MCF 10A (cell line): ENCODE data around the gene COL23A1. TPM values are rescaled to one million over a fixed set of nuclear protein-coding genes. Genes with fewer than 3 reads are reported as not detected.
A peak's percentile ranks its signal among the peaks of the same experiment; 100 is the strongest.

ENCODE experiments used
- BruUV-seq: library from RNA; stranded (reverse); fragments of 400-500 nt; replicated peaks from 2 replicates; lab custom pipeline; 2021; lab: Mats Ljungman, UMichigan
- CTCF ChIA-PET: fragments of 300-600 bp; sonication (Branson Sonifier 250); formaldehyde crosslinking; extraction: SDS; loops from one replicate; lab custom pipeline; 2021; ENCODE audit warnings: antibody characterized with exemption, inconsistent platforms; lab: Yijun Ruan, JAX
- POLR2A ChIA-PET: fragments of 300-600, 350-650 bp; sonication (Branson Sonifier 250); formaldehyde crosslinking; extraction: SDS; loops from one replicate; lab custom pipeline; 2020; ENCODE audit warnings: antibody characterized with exemption, inconsistent platforms; lab: Yijun Ruan, JAX
- DNase-seq: peaks from one replicate; pipeline ENCODE4 v3.0.0-alpha.2; 2018; ENCODE audit not compliant: unreplicated experiment
- H3K27ac Mint-ChIP-seq: one replicate; pipeline ENCODE4 v1.8.0; 2022; ENCODE audit warnings: mild to moderate bottlenecking, low read depth, mixed read lengths; ENCODE audit not compliant: unreplicated experiment
- H3K27me3 Mint-ChIP-seq: one replicate; pipeline ENCODE4 v1.8.0; 2022; ENCODE audit warnings: mixed read lengths; ENCODE audit not compliant: insufficient read depth, unreplicated experiment
- H3K36me3 Mint-ChIP-seq: one replicate; pipeline ENCODE4 v1.8.0; 2022; ENCODE audit warnings: mild to moderate bottlenecking, moderate library complexity, mixed read lengths; ENCODE audit not compliant: insufficient read depth, unreplicated experiment
- H3K4me1 Mint-ChIP-seq: one replicate; pipeline ENCODE4 v1.8.0; 2022; ENCODE audit warnings: mixed read lengths; ENCODE audit not compliant: insufficient read depth, unreplicated experiment
- H3K4me3 Mint-ChIP-seq: one replicate; pipeline ENCODE4 v1.8.0; 2022; ENCODE audit warnings: mild to moderate bottlenecking, moderate library complexity, mixed read lengths; ENCODE audit not compliant: unreplicated experiment
- H3K9me3 Mint-ChIP-seq: one replicate; pipeline ENCODE4 v1.8.0; 2022; ENCODE audit warnings: mixed read lengths; ENCODE audit not compliant: unreplicated experiment
- CTCF ChIP-seq: fragments of 200-600 bp; IDR thresholded peaks from one replicate; pipeline ENCODE4 v1.8.0; 2022; ENCODE audit warnings: antibody characterized with exemption, mild to moderate bottlenecking; ENCODE audit not compliant: unreplicated experiment
- intact Hi-C: fragments of 100-400 bp; cut with micrococcal nuclease; formaldehyde crosslinking; loops from 2 replicates; pipeline ENCODE4 v1.14.1; 2022
- total RNA-seq: library from RNA; stranded (reverse); gene quantifications from 2 replicates; pipeline ENCODE4 v1.2.3, GENCODE V29; 2022

The COL23A1 gene
- total RNA-seq, 1 experiment from 2014 or later = not detected

DNA sequence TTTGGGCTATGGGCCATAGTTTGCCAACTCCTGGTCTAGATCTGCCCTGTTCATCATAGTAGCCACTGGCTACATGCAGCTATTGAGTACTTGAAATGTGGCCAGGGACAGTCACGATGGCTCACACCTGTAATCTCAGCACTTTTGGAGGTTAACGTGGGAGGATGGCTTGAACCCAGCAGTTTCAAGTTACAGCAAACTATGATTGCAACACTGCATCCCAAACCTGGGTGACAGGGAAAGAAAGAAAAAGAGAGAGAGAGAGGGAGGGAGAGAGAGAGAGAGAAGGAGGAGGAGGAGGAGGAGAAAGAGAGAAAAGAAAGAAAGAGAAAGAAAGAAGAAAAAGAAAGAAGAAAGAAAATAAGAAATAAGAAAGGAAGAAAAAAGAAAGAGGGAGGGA lies 397.9 kb downstream of the COL23A1 start:
- Mint-ChIP-seq H3K9me3 (no peaks in the 10 kb centered on the region), H3K27me3 (peaks cover 23% of the 10 kb centered on the region), H3K36me3 (no peaks in the 10 kb centered on the region), H3K4me3 (no peak overlapping the region), H3K27ac (no peak overlapping the region), H3K4me1 (peaks cover 12% of the 10 kb centered on the region)
- no peak for TF ChIP-seq CTCF
- intact Hi-C loops = no loop called here
- peak; percentile 98 for DNase-seq
- CTCF ChIA-PET = interaction anchor here (0.7 to 0.8 kb wide), 2 partner anchors 10 to 42 kb away, joined by 4 to 5 read pairs; no protein-coding TSS in a partner anchor
- POLR2A ChIA-PET = interaction anchor here (0.6 to 4.4 kb wide), 11 partner anchors 8 to 535 kb away, joined by 3 to 44 read pairs (median 3); partner anchors contain the start of gene HNRNPAB
- BruUV-seq = no TSS peak

- Mint-ChIP-seq H3K9me3 (no peaks in the 10 kb centered on the region), H3K4me1 (peaks cover 12% of the 10 kb centered on the region), H3K36me3 (no peaks in the 10 kb centered on the region), H3K4me3 (no peak overlapping the region), H3K27ac (no peak overlapping the region), H3K27me3 (peaks cover 23% of the 10 kb centered on the region)
- ChIA-PET CTCF (interaction anchor here (0.8 to 1.4 kb wide), 2 partner anchors 12 to 43 kb away, joined by 3 to 4 read pairs; no protein-coding TSS in a partner anchor), POLR2A (interaction anchor here (0.6 to 4.4 kb wide), 9 partner anchors 9 to 536 kb away, joined by 3 to 44 read pairs (median 3); partner anchors contain the start of gene HNRNPAB)
- no peak for TF ChIP-seq CTCF
- BruUV-seq = no TSS peak
- intact Hi-C loops = no loop called here
- no peak for DNase-seq
Measured at GRCh38 chr5:178191661-178192060, 398.5 kb downstream of the COL23A1 start.

DNA sequence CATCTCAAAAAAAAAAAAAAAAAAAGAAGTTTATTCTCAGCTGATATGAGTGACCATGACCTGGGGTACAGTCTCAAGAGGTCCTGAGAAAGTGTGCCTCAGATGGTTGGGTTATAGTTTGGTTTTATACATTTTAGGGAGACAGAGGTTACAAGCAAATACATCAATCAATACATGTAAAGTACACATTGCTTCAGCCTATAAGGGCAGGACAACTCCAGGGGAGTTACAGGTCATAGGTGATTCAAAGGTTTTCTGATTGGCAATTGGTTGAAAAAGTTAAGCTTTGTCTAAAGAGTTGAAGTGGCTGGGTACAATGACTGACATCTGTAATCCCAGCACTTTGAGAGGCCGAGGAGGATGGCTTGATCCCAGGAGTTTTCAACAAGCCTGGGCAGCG lies 400.8 kb downstream of the COL23A1 start:
- no peak for DNase-seq
- BruUV-seq = no TSS peak
- Mint-ChIP-seq H3K4me1 (peaks cover 6% of the 10 kb centered on the region), H3K9me3 (no peaks in the 10 kb centered on the region), H3K36me3 (no peaks in the 10 kb centered on the region), H3K4me3 (no peak overlapping the region), H3K27ac (no peak overlapping the region), H3K27me3 (peaks cover 15% of the 10 kb centered on the region)
- CTCF ChIA-PET = interaction anchor here (0.6 to 0.7 kb wide), 2 partner anchors 69 to 637 kb away, joined by 3 read pairs; no protein-coding TSS in a partner anchor
- no peak for TF ChIP-seq CTCF
- POLR2A ChIA-PET = interaction anchor here (0.6 to 4.4 kb wide), 3 partner anchors 11 to 938 kb away, joined by 3 to 44 read pairs (median 34); partner anchors contain the start of gene HNRNPAB
- intact Hi-C loops = no loop called here

Other genes starting within 250 kb of the COL23A1 start
- 49.3 and 51.7 TPM in 2 replicates for gene CLK4, start 36.7 kb upstream of the COL23A1 start, total RNA-seq
- 24.3 and 24.8 TPM in 2 replicates for gene ZNF354A, start 140.3 kb upstream of the COL23A1 start, total RNA-seq